Activated CD4-positive, alpha-beta T cell treated with anti-CD3 and anti-CD28 coated beads, Interleukin-2, amount 50 U/mL, for 16 hours (primary cell): ENCODE measurements around the gene ADGRA1.
"Not testable (repeated sequence)": the region's sequence is repeated elsewhere in the genome, so short reads cannot be mapped to it uniquely, and the experiment has no call there.

Source experiments
- DNase-seq: peaks from one replicate; pipeline ENCODE4 v3.0.0-alpha.2; 2020

Gene ADGRA1

DNA sequence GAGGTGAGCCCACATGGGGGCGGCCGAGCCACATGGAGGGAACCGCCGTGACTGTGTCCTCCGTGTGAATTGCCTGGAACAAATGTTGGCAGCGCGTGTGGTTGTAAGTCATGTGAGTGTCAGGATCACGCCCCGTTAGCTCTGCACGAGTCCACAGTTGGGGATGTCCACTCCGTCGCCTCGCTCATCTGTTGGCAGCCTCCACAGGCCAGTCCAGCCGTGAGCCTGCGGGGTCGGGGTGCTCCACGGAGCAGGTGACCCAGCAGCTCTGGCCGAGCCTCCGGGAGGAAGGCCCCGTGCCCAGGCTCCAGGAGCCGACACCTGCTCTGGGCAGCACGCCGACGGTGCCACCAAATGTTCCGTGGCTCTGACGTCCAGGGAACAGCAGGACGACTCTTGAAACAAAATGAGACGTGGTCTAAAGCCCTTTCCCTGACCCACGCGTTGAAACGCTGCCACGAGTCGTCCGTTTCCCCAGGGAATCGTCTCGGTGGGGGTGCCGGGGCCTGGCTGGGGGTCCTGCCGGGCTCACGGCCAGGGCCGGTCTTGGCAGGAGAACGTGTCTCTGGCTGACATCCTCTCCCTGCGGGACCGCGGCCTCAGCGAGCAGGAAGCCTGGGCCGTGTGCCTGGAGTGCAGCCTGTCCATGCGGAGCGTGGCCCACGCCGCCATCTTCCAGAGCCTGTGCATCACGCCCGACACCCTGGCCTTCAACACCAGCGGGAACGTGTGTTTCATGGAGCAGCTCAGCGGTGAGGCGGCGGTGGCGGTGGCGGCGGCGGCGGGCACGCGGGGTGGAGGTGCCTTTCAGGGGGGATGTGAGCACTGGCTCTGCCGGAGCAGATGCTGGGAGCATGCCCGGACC lies 79.3 kb downstream of the ADGRA1 start:
- DNase-seq, result no peak

DNA sequence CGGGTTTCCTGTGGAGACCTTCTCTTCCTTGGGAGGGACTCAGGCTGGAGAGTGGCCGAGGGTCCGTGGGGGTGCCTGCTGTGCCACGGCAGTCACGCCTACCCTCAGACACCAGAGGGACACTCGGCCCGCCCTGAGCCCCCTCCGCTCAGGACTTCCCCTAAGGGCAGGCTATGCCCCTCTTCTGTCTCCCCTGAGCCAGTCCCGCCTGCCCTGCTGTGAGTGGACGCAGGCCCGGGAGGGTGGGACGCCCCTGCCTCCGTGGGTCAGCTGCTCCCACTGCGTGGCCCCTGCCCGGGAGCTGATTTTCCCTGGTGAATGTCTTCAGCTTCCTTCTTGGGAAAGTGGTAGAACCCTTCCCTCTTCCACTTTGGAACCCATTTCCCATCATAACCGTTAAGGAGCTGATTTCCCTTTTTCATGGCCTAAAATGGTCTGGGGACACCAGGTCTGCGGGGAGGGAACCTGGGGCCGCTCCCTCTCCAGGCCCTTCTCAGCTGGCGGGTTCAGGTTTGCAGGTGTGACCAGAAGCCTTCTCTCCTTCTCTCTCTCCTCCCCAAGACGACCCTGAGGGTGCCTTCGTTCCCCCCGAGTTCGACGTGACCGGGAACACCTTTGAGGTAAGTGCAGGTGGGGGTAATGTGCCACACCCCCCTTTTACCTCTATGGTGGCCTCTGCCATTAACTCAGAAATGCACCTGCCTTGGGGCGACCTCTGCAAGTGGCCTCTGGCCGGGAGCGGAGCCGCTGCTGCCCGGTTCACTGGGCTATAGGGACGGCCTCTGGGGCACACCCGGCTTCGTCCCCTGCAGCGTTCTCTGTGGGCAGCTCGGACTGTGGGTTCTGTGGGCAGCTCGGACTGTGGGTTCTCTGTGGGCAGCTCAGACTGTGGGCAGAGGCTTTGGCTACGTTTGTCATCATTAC lies 80.2 kb downstream of the ADGRA1 start:
- no peak for DNase-seq

DNA sequence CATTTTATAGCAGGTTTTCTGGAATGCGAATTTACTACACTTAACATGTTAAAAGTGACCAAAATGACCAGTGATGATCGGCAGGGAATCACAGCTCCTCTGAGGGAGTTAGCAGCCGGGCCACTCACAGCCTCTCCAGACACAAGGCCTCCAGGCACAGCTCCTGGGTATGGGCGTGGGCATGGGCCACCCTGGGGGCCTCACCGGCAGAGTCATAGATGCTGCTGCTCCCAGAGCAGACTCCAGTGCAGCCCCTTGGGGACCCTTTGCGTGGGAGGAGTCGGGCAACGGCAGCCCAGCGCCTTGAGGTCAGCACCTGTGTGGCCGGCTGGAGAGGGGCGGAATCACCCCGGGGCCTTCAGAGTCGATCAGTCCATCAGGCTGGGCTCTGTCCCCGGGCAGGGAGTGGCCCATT lies 80.9 kb downstream of the ADGRA1 start:
- no peak for DNase-seq

DNA sequence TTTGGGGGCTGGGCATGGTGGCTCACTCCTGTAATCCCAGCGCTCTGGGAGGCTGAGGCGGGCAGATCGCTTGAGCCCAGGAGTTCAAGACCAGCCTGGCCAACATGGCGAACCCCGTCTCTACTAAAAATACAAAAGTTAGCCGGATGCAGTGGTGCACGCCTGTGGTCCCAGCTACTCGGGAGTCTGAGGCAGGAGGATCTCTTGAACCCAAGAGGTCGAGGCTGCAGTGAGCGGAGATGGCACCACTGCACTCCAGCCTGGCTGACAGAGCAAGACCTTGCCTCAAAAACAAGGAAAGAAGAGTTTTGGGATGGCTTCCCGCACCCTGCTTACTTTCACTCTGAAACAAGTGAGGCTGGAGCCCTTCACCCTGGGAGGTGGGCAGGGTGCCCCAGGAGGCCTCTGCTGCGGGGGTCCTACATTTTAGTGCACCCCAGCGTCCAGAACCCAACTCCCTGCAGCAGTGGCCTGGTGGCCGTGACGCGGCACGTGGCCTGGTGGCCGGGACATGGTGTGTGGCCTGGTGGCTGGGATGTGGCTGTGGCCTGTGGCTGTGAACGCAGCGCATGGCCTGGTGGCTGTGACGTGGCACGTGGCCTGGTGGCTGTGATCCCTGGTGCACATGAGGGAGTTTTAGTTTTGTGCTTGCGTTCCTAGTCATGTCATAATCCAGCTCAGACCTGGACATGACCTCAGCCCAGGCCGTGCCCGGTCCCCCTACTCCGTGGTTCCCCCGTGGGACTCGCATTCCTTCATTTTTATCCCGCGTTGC lies 81.6 kb downstream of the ADGRA1 start:
- no peak for DNase-seq

DNA sequence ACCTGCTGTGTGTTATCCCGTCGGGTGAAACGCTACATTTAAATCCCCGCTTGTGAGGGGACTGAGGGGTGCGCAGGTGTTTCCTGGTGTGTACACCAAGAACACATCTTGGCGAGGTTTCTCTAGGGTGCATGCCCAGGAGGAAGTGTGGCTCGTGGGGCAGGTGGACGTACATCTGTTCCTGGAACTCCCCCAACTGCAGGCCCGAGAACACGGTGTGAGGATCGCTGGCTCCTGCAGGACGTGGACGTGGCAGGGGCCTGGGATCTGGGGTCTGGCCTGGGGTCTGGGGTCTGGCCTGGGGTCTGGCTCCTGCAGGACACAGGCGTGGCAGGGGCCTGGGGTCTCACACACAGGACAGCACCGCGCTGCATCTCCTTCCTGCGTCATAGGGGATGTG lies 82.4 kb downstream of the ADGRA1 start:
- DNase-seq, result no peak

DNA sequence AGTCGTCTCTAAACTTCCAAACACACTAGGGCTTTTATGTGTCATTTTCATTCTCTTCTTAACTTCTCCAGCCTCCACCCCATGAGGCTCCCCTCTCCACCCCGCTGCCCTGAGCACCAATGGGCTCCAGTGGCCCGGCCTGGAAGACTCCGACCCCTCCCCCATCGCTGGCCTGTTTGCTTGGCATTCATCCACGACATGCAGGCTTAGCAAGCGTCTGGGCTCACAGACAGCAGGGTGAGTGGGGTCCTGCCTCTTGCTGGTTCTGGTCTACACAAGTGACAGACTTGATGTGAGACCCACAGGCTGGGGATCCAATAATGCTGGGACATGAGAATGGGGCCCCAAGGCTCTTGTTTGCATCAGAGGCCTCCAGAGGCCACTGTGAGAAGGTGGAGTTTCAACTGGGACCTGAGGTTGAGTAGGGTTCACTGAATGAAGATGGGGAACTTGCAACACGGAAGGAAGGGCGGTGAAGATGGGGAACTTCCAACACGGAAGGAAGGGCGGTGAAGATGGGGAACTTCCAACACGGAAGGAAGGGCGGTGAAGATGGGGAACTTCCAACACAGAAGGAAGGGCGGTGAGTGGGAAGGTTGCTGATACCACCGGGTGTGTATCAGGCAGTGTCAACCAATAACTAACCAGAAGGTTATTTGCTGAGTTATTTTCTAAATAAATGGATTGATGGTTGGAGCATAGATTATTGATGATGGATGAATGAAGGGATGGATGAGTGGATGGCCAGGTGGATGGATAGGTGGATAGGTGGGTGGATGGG lies 86.3 kb downstream of the ADGRA1 start:
- no peak for DNase-seq

DNA sequence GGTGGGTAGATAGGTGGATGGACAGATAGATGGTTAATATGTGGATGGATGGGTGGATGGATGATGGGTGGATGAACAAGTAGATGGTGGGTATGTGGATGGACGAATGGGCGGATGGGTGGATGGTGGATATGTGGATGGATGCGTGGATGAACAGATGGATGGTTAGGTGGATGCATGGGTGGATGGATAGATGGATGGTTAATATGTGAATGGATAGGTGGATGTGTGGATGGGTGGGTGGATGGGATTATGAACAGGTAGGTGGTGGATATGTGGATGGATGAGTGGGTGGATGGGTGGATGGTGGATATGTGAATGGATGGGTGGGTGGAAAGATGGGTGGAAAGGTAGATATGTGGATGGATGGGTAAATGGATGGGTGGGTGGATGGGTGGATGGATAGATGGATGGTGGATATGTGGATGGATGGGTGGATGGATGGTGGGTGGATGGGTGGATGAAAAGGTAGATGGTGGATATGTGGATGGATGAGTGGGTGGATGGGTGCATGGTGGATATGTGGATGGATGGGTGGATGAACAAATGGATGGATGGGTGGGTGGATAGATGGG lies 87.1 kb downstream of the ADGRA1 start:
- DNase-seq, result no peak

DNA sequence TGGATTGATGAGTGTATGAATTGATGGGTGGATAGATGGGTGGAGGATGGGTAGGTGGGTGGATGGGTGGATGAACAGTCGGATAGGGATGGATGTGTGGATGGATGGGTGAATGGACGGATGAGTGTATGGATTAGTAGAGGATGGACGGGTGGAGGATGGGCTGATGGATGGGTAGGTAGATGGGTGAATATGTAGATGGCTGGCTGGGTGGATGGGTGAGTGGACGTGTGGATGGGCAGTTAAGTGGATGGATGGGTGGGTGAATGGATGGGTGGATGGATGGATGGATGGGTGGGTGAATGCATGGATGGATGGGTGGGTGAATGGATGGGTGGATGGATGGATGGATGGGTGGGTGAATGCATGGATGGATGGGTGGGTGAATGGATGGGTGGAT lies 87.9 kb downstream of the ADGRA1 start:
- not testable (repeated sequence) for DNase-seq

DNA sequence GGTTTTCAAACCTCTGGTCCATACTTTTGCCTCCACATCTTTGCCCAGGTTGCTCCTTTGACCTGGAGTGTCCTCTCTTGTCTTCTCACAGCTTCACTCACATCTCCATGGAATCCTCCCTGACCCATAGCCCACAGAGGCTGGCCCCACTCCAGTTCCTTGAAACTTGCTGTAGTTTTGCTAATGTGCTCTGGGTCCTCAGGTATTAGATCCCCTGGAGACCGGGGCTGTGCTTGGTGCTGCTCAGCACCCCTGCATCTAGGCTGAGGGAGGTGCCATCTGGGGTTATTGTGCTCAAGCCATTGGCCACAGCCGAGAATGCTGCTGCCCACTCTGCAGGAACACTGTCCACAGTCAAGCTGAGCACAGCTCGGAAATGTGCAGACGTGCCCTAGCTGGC lies 88.8 kb downstream of the ADGRA1 start:
- no peak for DNase-seq

DNA sequence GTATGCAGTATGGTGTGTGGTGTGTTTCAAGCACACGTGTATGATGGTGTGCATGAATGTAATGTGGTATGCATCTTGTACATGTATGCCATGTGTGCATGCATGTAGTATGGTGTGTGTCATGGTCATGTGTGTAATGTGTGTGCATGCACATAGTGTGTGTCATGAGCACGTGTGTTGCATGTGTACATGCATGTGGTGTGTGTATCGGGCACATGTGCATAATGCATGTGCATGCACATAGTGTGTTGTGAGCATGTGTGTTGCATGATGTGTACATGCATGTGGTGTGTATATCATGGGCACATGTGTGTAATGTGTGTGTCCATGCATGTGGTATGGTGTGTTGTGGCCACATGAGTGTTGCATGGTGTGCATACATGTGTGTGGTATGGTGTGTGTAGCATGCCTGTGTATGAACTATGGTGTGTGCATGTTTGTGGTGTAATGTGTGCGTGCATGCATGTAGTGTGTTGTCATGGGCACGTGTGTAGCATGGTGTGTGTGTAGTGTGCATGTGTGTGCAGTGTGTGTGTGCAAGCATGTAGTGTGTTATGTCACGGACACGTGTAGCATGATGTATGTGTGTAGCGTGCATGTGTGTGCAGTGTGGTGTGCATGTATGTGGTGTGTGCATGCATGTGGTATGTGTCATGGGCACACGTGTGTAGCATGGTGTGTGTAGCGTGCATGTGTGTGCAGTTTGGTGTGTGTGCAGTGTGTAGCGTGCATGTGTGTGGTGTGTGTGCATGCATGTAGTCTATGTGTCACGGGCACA lies 89.8 kb downstream of the ADGRA1 start:
- no peak for DNase-seq

DNA sequence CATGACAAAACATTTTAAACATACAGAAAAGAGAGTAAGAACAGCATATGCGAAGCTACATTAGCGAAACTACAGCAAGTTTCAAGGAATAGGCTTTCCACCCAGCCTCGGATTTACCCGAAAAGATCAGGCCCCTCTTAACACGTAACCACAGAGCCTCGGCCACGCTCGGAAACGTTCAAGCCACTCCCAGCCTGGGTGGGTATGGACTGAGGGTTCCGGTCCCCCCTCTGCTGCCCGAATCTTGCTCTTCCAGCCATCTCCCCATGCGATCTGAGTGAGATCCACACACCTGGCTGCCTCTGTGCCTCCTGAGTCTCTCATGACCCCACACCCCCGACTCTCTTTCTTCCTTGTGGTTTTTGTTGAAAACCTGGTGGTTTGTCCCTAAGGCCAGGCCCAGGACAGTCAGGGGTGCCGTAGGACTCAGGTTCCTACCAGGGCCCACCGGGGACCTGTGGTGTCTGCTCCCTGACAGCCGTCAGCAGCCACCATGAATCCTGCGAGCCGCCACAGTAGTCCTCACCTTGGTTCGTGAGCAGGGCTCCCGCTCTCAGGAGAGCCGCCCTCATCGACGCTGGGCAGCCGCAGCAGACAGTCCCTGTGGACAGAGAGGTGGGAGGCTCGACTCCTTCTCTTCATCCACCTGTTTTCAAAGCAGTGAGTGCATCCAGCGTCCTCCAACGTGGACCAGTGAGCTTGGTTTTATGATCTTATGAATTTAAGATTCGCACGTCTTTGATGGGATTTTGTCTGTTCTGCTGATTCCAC lies 90.8 kb downstream of the ADGRA1 start:
- no peak for DNase-seq

DNA sequence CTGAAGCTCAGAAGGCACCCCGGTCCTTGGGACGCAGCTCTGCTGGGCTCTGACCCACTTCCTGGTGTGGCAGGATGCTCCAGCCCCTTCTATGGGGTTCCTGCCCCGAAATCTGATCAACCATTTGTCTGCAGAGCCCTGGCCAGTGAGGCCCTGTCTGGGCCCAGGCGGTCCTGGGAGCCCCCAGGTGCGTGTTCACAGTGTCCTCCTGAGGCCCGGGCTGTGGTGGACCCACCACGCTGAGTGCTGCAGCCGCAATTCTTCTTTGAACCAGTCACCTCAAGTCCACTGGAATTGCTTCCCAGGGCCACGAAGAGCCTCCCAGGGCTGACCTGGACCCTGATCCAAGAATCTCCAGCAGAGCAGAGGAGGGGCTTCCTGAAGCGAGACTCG lies 91.4 kb downstream of the ADGRA1 start:
- no peak for DNase-seq

DNA sequence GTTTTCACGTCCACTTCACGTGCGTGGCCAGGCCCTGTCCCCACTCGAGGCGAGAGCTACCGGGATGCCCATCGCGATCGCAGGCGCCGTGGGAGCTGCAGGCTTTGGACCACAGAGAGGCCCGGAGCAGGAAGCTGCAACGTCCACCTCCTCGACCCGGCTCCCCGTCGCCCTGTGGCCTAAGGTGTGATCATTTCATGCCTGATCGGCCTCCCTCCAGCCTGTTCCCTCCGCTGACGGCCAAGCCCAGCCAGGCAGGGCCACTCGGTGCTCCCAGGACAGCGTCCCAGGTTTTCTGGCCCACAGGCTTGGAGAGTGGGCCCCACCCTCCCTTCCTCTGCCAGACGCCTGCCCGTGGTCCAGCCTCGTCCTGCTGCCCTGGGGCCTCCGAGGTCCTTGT lies 91.9 kb downstream of the ADGRA1 start:
- no peak for DNase-seq

DNA sequence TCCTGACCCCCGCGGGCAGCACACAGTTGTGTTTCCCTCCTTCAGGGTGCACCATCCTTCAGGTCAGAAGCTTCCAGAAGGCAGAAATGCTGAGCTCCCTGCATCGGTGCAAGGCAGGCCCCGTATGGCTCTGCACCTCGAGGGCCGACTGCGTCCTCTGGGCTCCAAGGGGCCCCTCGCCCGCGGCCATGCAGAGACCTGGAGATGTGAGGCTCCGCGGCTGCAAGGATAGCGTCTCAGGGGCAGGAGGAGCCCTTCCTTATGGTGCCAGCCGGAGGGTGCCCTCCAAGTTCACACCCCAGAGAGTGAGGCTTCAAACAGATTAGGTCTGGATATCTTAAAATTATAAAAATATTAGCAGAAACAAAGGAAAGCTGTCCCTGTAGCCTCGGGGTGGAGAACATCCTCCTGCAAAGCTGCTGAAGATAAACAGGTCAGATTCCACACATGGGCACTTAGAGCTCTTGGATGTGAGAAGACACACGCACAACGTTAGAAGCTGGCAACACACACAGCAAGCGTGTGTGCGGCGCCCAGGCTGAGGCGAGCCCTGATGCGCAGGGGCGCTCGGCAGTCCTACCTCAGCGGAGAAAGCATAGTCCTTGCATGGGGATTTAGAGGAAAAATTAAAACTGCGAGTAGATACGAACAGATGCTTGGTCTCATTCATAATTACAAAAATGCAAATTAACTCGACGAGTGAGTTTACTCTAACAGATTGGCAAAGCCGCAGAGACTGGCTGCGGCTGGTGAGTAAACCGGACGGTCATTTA lies 92.7 kb downstream of the ADGRA1 start:
- DNase-seq, result no peak

DNA sequence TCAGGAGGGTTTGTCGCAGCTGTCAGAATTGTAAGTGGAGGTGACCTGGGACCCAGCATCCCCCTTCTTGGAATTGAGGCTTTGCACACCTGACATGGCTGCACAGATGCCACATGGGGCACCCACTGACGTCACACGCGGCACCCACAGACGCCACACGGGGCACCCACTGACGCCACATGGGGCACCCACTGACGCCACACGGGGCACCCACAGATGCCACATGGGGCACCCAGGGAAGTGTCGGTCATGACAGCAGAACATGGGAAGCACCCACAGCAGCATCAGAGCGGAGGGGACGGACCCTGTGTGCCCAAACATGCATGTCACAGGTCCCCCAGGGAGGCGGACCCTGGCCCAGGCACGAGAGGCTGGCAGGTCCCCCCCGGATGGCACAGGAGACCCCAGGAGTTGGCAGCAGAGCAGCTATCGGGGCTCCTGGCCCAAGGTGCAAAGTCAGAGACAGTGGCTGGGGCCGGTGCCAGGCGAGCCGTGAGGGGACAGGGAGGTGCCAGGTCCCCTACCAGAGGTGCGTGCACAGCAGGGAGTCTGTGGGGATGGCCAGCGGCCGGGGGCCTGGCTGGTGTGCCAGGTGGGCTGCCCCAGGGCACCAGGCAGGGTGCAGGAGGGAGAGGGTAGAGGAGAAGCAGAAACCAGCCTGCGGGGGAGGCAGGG lies 93.4 kb downstream of the ADGRA1 start:
- DNase-seq, result no peak
